D721Med (cell line): ENCODE measurements around the gene TRAF3IP3.

ENCODE experiments used
- DNase-seq: peaks from one replicate; pipeline ENCODE4 v3.0.0; 2011; ENCODE audit warnings: low spot score; ENCODE audit not compliant: insufficient read length
- FAIRE-seq: peaks from 2 replicates; lab custom pipeline; 2011; peaks lifted over from hg19 to GRCh38; lab: Jason Lieb, UNC
- TF ChIP-seq, protein P1 (sequence below): IDR thresholded peaks from 2 replicates; pipeline ENCODE4 v1.5.1; 2012; ENCODE audit warnings: mild to moderate bottlenecking, control low read depth; ENCODE audit not compliant: insufficient read depth; ENCODE audit errors: missing control alignments

TRAF3IP3 gene

DNA sequence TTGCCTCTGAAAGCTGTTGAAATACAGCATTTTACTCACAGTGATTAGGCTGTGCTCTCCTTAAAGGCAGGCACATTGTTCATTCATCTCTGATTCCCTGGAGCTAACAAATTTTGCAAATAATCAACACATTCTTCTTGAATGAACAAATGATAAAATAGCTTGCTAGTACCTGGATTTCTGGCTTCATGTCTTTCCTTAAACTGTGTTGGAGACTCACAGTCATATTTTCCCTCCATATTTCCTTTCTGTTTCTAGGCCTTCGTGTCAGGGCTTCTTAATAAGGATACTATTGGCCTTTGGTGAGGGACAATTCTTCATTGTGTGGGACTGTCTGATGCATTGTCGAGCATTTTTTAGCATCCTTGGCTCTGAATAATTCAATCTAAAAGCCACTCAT, 41.5 kb upstream of the TRAF3IP3 start:
- FAIRE-seq, result no peak
- DNase-seq, result no peak
- TF ChIP-seq, protein P1, sequence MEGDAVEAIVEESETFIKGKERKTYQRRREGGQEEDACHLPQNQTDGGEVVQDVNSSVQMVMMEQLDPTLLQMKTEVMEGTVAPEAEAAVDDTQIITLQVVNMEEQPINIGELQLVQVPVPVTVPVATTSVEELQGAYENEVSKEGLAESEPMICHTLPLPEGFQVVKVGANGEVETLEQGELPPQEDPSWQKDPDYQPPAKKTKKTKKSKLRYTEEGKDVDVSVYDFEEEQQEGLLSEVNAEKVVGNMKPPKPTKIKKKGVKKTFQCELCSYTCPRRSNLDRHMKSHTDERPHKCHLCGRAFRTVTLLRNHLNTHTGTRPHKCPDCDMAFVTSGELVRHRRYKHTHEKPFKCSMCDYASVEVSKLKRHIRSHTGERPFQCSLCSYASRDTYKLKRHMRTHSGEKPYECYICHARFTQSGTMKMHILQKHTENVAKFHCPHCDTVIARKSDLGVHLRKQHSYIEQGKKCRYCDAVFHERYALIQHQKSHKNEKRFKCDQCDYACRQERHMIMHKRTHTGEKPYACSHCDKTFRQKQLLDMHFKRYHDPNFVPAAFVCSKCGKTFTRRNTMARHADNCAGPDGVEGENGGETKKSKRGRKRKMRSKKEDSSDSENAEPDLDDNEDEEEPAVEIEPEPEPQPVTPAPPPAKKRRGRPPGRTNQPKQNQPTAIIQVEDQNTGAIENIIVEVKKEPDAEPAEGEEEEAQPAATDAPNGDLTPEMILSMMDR, result no peak

DNA sequence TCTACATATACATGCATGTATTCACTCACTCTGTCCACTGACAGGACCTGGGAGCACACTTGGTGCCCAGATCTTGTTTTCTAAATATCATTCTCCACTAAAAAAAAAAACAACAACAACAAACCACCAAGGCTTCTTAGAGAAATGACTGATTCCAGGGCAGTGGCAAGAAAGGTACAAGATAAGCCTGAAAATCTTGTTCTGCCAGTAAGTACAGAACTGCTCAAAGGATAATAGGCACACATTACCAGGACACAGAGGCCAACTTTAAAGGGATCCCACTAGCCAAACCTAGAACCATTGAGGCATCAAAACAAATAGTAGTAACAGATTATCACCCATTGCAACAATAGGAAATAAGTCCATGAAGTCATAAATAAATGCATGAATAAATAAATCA, 40.5 kb upstream of the TRAF3IP3 start:
- FAIRE-seq (no peak), DNase-seq (no peak)
- TF ChIP-seq, protein P1, result no peak

DNA sequence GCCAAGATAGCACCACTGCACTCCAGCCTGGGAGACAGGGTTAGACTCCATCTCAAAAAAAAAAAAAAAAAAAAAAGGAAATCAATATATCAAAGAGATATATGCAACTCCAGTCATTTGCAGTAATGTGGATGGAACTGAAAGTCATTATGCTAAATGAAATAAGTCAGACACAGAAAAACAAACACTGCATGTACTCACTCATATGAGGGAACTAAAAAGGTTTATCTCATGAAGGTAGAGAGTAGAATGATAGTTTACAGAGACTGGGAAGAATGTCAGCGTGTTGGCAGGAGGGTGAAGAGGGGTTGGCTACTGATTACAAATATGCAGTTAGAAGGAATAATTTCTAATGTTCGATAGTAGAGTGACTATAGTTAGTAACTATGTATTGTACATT, 38.0 kb upstream of the TRAF3IP3 start:
- DNase-seq (no peak), FAIRE-seq (no peak)
- TF ChIP-seq, protein P1, result no peak

DNA sequence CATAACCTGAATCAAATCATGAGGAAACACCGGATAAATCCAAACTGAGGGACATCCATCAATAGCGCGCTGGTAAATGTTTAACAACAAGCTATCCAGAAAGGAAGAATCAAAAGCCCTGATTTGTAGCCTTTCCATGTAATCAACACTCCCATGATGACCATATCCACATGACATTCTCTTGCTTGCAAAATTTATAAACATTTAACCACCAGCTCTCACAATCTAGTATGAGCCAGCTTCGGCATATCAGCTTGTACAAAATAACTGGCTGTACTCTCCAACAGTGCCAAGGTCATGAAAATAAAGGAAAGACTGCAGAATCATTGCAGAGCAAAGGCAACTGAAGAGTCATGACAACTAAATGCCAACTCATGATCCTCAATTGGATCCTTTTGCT, 35.5 kb upstream of the TRAF3IP3 start:
- TF ChIP-seq, protein P1, result no peak
- DNase-seq, result no peak
- no peak for FAIRE-seq

DNA sequence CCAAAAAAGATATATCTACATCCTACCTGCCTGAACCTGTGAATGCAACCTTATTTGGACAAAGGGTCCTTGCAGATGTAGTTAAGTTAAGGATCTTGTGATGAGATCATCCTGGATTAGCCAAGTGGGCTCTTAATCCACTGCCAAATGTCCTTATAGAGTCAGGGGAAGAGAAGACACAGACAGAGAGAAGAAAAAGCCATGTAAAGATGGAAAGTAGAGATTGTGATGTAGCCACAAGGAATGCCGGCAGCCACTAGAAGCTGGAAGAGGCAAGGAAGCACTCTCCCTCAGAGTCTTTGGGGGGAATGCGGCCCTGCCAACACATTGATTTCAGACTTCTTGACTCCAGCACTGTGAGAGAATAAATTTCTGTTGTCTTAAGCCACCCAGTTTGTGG, 35.0 kb upstream of the TRAF3IP3 start:
- TF ChIP-seq, protein P1, result no peak

DNA sequence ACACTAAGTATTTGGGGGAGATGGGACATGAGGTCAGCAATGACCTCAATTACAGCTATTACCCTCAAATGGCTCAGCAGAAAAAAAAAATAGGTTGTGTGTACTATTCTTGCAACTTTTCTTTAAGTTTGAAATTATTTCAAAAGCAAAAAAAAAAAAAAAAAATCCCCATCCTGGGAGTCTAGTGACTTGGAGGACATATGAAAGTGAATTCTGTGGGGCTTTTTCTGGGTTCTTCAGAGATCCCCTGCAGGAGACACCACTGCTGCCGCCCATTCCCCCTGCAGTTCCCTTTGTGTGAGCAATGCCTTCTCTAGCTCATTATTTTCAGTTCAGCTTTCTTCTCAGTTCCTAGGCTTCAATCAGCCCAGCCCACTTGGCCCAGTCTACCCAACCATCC, 34.5 kb upstream of the TRAF3IP3 start:
- TF ChIP-seq, protein P1, result no peak
- no peak for DNase-seq

More for the DNA sequence above, 35.0 kb upstream of the TRAF3IP3 start:
- no peak for FAIRE-seq
- no peak for DNase-seq

DNA sequence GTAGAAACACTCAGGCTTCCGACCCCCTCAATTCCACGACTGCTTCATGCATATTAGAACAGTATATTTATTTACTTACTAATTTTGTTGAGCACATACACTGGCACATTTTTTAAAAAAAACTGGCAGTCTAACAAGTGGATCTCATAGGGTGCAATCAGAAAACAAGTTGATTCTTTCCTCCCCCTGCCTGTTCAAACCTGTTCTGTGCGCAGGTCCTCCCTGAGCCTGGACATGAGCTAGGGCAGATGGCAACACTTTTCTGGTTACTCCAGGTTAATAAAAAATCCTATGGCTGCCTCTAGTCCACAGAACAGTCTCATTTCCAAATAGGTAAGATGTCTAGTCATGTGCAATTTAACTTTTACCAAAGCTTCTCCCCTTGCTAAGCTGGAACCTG, 32.6 kb upstream of the TRAF3IP3 start:
- FAIRE-seq, result no peak
- TF ChIP-seq, protein P1, result no peak
- DNase-seq, result no peak

More for the DNA sequence above, 34.5 kb upstream of the TRAF3IP3 start:
- FAIRE-seq, result no peak
